MCF 10A (cell line): ENCODE measurements around the gene MAP3K15. TPM values are rescaled to one million over a fixed set of nuclear protein-coding genes. Genes with fewer than 3 reads are reported as not detected.
A peak's percentile ranks its signal among the peaks of the same experiment; 100 is the strongest.

ENCODE experiments used
- BruUV-seq: library from RNA; stranded (reverse); fragments of 400-500 nt; replicated peaks from 2 replicates; lab custom pipeline; 2021; lab: Mats Ljungman, UMichigan
- CTCF ChIA-PET: fragments of 300-600 bp; sonication (Branson Sonifier 250); formaldehyde crosslinking; extraction: SDS; loops from one replicate; lab custom pipeline; 2021; ENCODE audit warnings: antibody characterized with exemption, inconsistent platforms; lab: Yijun Ruan, JAX
- POLR2A ChIA-PET: fragments of 300-600, 350-650 bp; sonication (Branson Sonifier 250); formaldehyde crosslinking; extraction: SDS; loops from one replicate; lab custom pipeline; 2020; ENCODE audit warnings: antibody characterized with exemption, inconsistent platforms; lab: Yijun Ruan, JAX
- DNase-seq: peaks from one replicate; pipeline ENCODE4 v3.0.0-alpha.2; 2018; ENCODE audit not compliant: unreplicated experiment
- H3K27ac Mint-ChIP-seq: one replicate; pipeline ENCODE4 v1.8.0; 2022; ENCODE audit warnings: mild to moderate bottlenecking, low read depth, mixed read lengths; ENCODE audit not compliant: unreplicated experiment
- H3K27me3 Mint-ChIP-seq: one replicate; pipeline ENCODE4 v1.8.0; 2022; ENCODE audit warnings: mixed read lengths; ENCODE audit not compliant: insufficient read depth, unreplicated experiment
- H3K36me3 Mint-ChIP-seq: one replicate; pipeline ENCODE4 v1.8.0; 2022; ENCODE audit warnings: mild to moderate bottlenecking, moderate library complexity, mixed read lengths; ENCODE audit not compliant: insufficient read depth, unreplicated experiment
- H3K4me1 Mint-ChIP-seq: one replicate; pipeline ENCODE4 v1.8.0; 2022; ENCODE audit warnings: mixed read lengths; ENCODE audit not compliant: insufficient read depth, unreplicated experiment
- H3K4me3 Mint-ChIP-seq: one replicate; pipeline ENCODE4 v1.8.0; 2022; ENCODE audit warnings: mild to moderate bottlenecking, moderate library complexity, mixed read lengths; ENCODE audit not compliant: unreplicated experiment
- H3K9me3 Mint-ChIP-seq: one replicate; pipeline ENCODE4 v1.8.0; 2022; ENCODE audit warnings: mixed read lengths; ENCODE audit not compliant: unreplicated experiment
- intact Hi-C: fragments of 100-400 bp; cut with micrococcal nuclease; formaldehyde crosslinking; loops from 2 replicates; pipeline ENCODE4 v1.14.1; 2022
- total RNA-seq: library from RNA; stranded (reverse); gene quantifications from 2 replicates; pipeline ENCODE4 v1.2.3, GENCODE V29; 2022
- TF ChIP-seq, protein P1 (sequence below): fragments of 200-600 bp; IDR thresholded peaks from one replicate; pipeline ENCODE4 v1.8.0; 2022; ENCODE audit warnings: antibody characterized with exemption, mild to moderate bottlenecking; ENCODE audit not compliant: unreplicated experiment

The MAP3K15 gene
- total RNA-seq, 1 experiment from 2014 or later, result not detected

DNA sequence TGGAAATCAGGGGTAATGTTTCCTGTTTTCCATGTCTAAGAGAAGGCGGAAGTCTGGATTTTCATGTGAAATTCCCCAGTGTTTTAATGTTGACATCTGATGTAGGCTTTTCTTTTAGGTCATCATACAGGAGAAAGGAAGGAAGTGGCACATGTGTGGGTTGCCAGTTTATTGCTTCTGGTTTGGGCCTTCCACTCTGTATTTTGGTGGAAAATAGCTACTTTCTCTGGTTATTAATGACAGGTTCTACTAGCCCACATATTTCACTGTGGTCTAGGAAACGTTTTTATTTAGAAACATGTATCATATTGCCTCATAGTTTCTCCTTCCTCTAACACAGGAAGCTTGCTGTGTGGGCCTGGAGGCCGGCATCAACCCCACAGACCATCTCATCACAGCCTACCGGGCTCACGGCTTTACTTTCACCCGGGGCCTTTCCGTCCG lies 164.3 kb downstream of the MAP3K15 start:
- Mint-ChIP-seq H3K4me3 (no peak overlapping the region), H3K27ac (no peak overlapping the region), H3K36me3 (peaks cover 36% of the 10 kb centered on the region), H3K4me1 (peaks cover 6% of the 10 kb centered on the region), H3K9me3 (no peaks in the 10 kb centered on the region), H3K27me3 (no peaks in the 10 kb centered on the region)
- TF ChIP-seq, protein P1, sequence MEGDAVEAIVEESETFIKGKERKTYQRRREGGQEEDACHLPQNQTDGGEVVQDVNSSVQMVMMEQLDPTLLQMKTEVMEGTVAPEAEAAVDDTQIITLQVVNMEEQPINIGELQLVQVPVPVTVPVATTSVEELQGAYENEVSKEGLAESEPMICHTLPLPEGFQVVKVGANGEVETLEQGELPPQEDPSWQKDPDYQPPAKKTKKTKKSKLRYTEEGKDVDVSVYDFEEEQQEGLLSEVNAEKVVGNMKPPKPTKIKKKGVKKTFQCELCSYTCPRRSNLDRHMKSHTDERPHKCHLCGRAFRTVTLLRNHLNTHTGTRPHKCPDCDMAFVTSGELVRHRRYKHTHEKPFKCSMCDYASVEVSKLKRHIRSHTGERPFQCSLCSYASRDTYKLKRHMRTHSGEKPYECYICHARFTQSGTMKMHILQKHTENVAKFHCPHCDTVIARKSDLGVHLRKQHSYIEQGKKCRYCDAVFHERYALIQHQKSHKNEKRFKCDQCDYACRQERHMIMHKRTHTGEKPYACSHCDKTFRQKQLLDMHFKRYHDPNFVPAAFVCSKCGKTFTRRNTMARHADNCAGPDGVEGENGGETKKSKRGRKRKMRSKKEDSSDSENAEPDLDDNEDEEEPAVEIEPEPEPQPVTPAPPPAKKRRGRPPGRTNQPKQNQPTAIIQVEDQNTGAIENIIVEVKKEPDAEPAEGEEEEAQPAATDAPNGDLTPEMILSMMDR, result no peak
- CTCF ChIA-PET, result no interaction called here
- intact Hi-C loops, result no loop called here
- no peak for DNase-seq
- BruUV-seq, result no TSS peak
- POLR2A ChIA-PET, result no interaction called here

DNA sequence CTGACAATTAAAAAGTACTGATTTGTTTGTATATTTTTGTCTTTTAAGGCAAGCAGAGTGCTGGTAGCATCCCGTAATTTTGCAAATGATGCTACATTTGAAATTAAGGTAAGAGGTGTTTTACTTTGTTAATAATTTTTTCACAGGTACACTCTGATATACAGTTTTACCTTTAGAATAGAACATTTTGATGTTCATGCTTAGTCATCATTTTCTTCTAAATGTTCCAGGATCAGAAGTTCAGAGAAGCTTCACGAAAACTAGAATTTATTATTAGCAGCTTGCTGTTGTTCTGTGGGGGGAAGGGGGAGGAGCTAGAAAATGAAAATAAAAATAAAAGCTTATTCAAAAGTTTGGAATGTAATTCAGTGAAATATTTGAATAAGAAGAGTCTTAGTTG lies 166.0 kb downstream of the MAP3K15 start:
- Mint-ChIP-seq H3K4me1 (peaks cover 6% of the 10 kb centered on the region), H3K9me3 (no peaks in the 10 kb centered on the region), H3K4me3 (no peak overlapping the region), H3K27ac (no peak overlapping the region), H3K36me3 (peaks cover 22% of the 10 kb centered on the region), H3K27me3 (no peaks in the 10 kb centered on the region)
- DNase-seq, result no peak
- ChIA-PET POLR2A (no interaction called here), CTCF (no interaction called here)
- TF ChIP-seq, protein P1, result no peak
- no TSS peak for BruUV-seq
- intact Hi-C loops, result no loop called here

DNA sequence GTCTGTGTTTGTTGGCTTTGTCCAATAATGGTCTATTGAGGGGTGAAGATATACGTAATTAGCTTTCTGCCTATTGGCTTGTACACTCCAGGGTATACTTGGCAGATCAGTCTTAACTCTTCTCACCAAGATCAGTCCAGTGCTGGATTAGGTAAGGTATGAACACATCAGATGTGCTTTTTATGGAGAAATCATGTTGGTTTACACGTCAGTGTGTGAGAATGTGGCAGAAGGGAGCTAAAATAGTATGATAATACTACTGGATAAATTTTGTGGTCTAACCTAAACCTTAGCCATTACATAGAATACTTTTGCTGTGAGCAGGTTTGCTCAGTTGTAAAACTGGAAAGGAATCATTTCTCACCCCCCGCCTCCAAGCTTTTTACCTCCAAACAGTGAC lies 167.4 kb downstream of the MAP3K15 start:
- DNase-seq, result no peak
- Mint-ChIP-seq H3K4me1 (peaks cover 10% of the 10 kb centered on the region), H3K4me3 (no peak overlapping the region), H3K27ac (no peak overlapping the region), H3K9me3 (no peaks in the 10 kb centered on the region), H3K36me3 (peaks cover 22% of the 10 kb centered on the region), H3K27me3 (no peaks in the 10 kb centered on the region)
- intact Hi-C loops, result no loop called here
- TF ChIP-seq, protein P1, result no peak
- ChIA-PET CTCF (interaction anchor here (1.0 to 1.5 kb wide), 3 partner anchors 10 to 719 kb away, joined by 3 read pairs; no protein-coding TSS in a partner anchor), POLR2A (interaction anchor here (0.6 to 0.8 kb wide), 2 partner anchors 10 to 285 kb away, joined by 3 to 4 read pairs; no protein-coding TSS in a partner anchor)
- no TSS peak for BruUV-seq

DNA sequence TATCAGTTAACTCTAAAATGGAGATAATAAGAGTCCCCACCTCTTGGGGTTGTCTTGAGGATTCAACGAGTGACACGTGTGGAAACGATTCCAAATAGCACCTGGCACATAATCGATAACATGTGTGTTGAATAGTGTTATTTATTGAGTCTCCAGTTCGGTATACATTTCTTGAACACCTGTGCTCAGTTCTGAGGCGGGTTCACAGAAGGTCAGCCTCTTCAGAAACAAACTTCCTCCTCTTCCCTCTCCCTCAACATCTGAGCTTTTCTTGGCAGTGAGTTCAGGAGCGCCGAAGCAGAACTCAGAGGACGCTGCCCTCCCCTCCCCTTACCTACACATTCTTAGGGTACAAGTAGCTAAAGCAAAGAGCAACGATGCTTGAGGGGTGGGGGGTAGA lies 170.6 kb downstream of the MAP3K15 start:
- H3K27ac Mint-ChIP-seq, result peak overlapping the region; percentile 75
- H3K9me3 Mint-ChIP-seq, result no peaks in the 10 kb centered on the region
- H3K36me3 Mint-ChIP-seq, result no peaks in the 10 kb centered on the region
- H3K4me1 Mint-ChIP-seq, result peaks cover 12% of the 10 kb centered on the region
- no TSS peak for BruUV-seq
- H3K4me3 Mint-ChIP-seq, result peak overlapping the region; percentile 81
- CTCF ChIA-PET, result interaction anchor here (0.7 kb wide), 1 partner anchor 1969 kb away, joined by 3 read pairs; no protein-coding TSS in a partner anchor
- POLR2A ChIA-PET, result interaction anchor here (1.0 to 1.1 kb wide), 2 partner anchors 16 to 353 kb away, joined by 3 read pairs; no protein-coding TSS in a partner anchor
- no peak for DNase-seq
- TF ChIP-seq, protein P1, result no peak
- no peaks in the 10 kb centered on the region for H3K27me3 Mint-ChIP-seq
- intact Hi-C loops, result no loop called here
